ENCODE data around the gene EFHC1.

DNA sequence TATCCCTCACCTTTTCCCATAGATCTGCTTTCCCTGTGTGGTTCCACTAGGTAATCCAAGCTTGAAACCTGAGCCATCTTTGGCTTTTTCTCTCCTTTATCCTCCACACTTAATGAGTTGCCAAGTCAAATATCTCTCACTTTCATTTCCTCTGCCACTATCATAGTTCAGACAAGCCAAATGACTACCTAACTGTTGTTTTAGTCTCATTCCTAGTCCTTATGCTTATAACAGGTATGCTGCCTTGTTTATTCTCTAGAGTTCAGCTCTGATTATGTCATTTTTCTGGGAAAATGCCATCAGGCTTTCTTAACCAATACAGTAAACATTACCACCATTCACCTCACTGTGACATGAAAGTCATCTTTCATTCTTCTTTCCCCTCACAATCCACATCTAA lies 6.5 kb downstream of the EFHC1 start:
- TF ChIP-seq CTCF (IDR thresholded peaks at IDR 0.05) (no peak), POLR2AphosphoS5 (IDR thresholded peaks at IDR 0.05) (no peak)

Data from transverse colon (tissue), 4 donors.